CD4-positive, alpha-beta T cell treated with Interleukin-2 at 100 ng/mL for 4 hours (primary cell): Measurements from ENCODE around the gene ATP6V1G3.

Experiments used
- DNase-seq: peaks from one replicate; pipeline ENCODE4 v3.0.0-alpha.2; 2020; ENCODE audit warnings: low spot score

Gene ATP6V1G3

GRCh38 chr1:198542632-198543031 lies 2.2 kb upstream of the ATP6V1G3 start:
- no peak for DNase-seq

GRCh38 chr1:198541737-198542136 lies 1.3 kb upstream of the ATP6V1G3 start:
- DNase-seq: no peak

- DNase-seq: no peak
Measured at GRCh38 chr1:198538579-198539364, 1.7 kb downstream of the ATP6V1G3 start.

GRCh38 chr1:198535631-198536030 lies 4.8 kb downstream of the ATP6V1G3 start:
- DNase-seq: no peak

GRCh38 chr1:198534548-198535418 lies 5.7 kb downstream of the ATP6V1G3 start:
- no peak for DNase-seq

- DNase-seq: no peak
Measured at GRCh38 chr1:198531891-198532290, 8.6 kb downstream of the ATP6V1G3 start.

GRCh38 chr1:198530953-198531352 lies 9.5 kb downstream of the ATP6V1G3 start:
- DNase-seq: no peak

GRCh38 chr1:198529414-198529813 lies 11.1 kb downstream of the ATP6V1G3 start:
- DNase-seq: no peak

GRCh38 chr1:198528364-198528763 lies 12.1 kb downstream of the ATP6V1G3 start:
- DNase-seq: no peak

- DNase-seq: no peak
Measured at GRCh38 chr1:198524556-198524955, 15.9 kb downstream of the ATP6V1G3 start.

- DNase-seq: peak; percentile 42
Measured at GRCh38 chr1:198524127-198524526, 16.4 kb downstream of the ATP6V1G3 start.

- DNase-seq: peak; percentile 67
Measured at GRCh38 chr1:198523182-198523950, 17.1 kb downstream of the ATP6V1G3 start.

GRCh38 chr1:198520524-198521254 lies 19.8 kb downstream of the ATP6V1G3 start:
- DNase-seq: peak; percentile 79

GRCh38 chr1:198519639-198520501 lies 20.6 kb downstream of the ATP6V1G3 start:
- peak; percentile 59 for DNase-seq

GRCh38 chr1:198517623-198518199 lies 22.8 kb downstream of the ATP6V1G3 start:
- no peak for DNase-seq

- DNase-seq: no peak
Measured at GRCh38 chr1:198500096-198500495, 40.4 kb downstream of the ATP6V1G3 start.

- DNase-seq: no peak
Measured at GRCh38 chr1:198499588-198499987, 40.9 kb downstream of the ATP6V1G3 start.

- no peak for DNase-seq
Measured at GRCh38 chr1:198498881-198499280, 41.6 kb downstream of the ATP6V1G3 start.

GRCh38 chr1:198498103-198498385 lies 42.4 kb downstream of the ATP6V1G3 start:
- no peak for DNase-seq

- DNase-seq: peak; percentile 6
Measured at GRCh38 chr1:198497326-198498102, 43.0 kb downstream of the ATP6V1G3 start.
